GM19395 (cell line): ENCODE data around the gene RNF144B.

Experiments
- ATAC-seq: cut with Tn5 transposase; IDR thresholded peaks from one replicate; pipeline ENCODE4 v1.9.1; 2021; ENCODE audit warnings: mild to moderate bottlenecking, moderate library complexity; ENCODE audit not compliant: unreplicated experiment

RNF144B gene

DNA sequence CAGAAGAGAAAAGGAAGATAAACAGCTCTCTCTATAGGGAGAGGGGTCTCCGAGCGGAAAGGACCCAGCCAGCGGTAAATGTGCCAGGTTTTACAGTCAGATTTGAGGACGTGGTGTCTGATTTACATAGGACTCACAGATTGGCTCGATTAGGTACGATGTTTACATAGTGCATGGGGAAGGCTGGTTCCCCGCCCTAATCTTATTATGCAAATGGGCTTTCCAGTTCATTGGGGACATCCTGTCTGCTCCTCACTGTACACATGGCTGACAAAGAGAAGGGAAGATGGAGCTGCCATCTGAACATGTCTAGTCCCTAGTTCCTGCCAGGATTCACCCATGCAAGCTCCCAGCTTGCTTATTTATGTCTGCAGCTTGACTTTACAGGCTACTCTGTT is 119.9 kb downstream of the RNF144B start:
- no peak for ATAC-seq

DNA sequence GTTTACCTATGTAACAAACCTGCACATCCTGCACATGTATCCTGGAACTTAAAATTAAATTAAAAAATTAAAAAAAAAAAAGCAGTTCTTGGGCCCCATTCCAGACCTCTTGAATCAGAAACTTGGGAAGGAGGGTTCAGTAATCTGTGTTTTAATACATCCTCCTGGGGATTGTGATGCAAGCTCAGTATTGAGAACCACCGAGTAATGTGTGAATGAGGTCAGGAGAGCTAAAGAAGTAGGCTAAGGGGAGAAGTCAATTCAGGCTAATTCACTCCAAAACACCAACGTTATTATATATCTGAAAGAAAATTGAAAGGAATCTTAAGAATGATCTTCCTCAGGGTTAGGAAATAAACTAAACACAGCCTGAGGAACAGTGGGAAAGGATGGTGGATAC is 120.4 kb downstream of the RNF144B start:
- no peak for ATAC-seq

DNA sequence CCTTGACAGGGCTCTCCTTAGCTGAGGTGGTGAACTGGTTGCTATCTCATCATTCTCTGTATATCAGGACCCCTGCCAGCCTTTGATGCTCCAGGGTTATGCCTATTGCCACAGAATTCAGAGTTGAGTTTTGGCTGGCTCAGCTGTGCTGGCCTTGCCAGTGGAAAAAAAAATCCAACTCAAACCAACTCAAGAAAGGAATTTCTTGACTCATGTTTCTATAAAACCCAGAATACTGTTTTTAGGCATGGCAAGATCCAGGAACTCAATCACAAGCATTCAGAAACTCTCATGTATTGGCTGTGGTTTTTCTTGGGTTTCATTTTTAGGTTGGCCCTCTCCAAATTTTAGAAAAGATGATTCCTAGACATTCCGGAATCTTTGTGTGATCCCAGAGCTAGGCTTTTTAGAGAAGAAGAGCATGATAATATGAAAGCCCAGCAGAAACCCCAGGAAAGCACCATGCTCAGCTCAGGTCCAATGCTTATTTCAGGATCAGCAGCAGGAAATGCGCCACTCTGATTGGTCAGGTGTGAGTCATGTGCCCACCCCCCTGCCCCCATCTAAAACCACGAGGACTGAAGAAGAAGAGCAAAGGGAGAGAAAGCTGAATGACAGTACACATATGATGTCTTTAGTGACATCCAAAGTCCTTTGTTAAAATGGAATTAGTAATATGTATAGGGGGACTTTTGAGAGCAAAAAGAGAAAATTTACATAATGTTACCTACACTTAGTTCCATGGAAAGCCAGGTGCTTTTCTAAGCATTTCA is 122.9 kb downstream of the RNF144B start:
- ATAC-seq, result no peak

DNA sequence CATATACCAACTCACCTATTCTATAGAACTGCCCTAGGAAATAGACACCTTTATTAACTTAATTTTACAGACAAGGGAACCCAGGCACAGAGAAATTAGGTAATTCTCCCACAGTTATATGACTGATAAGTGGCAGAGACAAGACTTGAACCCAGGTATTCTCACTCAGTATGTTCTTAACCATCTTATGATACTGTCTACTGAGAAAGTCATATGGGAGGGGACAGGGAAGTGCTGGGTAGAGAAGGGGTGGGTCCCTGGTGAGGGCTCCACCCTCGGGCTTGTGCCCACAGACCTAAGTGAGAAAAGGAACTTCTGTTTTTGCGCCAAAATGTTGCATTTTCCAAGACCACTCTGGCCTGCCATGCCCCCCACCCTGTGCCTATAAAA is 123.5 kb downstream of the RNF144B start:
- ATAC-seq, result no peak

DNA sequence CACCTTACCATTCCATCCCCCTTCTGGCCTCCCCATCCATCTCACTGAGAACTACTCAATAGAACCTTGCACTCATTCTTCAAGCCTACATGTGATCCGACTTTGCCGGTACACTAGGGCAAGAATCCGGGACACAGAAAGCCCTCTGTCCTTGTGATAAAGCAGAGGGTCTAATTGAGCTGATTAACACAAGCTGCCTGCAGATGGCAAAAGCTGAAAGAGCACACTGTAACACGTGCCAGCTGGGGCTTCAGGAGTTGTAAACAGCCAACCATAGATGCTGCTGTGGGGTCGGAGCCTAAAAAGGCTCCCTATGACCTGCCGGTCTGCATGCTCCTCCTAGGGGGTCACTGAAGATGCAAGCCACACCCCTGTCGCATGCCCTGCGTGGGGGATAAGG is 124.1 kb downstream of the RNF144B start:
- ATAC-seq, result no peak

DNA sequence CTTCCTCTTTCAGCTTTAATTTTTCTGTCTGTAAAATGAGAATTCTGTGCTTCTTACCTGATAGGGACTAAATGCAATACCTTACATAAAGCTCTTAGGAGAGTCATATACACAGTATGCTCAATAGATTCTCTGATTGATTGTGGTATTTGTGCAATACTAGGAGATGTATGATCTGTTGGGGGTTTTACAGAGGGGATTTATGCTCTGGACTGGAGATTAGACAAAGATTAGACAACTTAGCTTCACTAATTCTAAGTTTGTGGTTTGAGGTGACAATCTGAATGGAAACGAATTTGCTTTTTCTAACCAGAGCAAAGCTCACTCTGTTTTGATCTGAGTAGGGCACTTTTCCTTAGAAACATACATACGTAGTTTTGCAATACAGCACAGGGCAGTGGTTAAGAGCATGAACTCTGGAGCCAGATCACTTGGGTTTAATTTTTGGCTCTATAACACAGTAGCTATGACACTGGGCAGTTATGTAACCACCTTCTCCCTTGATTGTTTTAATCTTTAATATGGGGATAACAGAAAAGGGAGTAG is 126.2 kb downstream of the RNF144B start:
- no peak for ATAC-seq

DNA sequence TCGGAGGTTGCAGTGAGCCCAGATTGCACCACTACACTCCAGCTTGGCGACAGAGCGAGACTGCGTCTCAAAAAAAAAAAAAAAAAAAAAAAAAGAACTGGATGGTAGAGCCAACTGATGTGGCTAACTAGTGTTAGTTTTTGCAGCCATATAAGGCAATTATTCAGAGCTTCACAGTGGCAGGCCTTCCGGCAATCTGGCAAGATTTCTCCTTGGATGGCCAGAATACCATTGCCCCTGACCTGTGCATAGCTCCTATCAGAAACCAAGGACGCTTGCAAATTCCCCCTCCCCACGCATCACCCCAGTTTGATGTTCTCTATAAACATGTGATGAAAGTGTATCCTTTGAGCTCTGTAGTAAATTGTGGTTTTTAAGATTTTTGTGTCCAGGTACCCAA is 127.0 kb downstream of the RNF144B start:
- ATAC-seq, result no peak

DNA sequence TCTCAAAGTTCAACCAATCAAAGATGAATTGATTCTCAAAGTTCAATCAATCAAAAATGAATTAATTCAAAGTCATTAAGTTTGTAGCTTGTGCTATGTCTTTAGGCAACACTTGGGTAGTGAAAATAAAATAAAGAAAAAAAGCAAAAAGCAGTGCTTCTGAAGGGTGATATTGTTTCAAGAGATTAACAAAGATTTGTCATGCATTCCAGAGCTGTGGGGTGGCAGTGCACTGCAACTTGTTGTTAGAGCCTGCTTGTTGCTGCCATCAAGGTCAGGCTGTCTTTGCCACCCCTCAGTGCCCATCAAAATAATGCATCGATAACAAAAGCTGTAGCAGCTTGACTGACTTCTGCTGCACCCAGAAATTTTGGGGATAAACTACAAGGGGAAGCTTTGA is 128.6 kb downstream of the RNF144B start:
- ATAC-seq, result no peak
